Measurements from ENCODE around the gene FOXP1.

Gene FOXP1

GRCh38 chr3:71175691-71176365 lies 407.7 kb downstream of the FOXP1 start:
- Mint-ChIP-seq H3K9me3 (ENCODE audit: low read depth) (no peaks in the 10 kb centered on the region), H3K27me3 (no peaks in the 10 kb centered on the region), H3K4me3 (no peak overlapping the region), H3K27ac (peak overlapping the region; percentile 91), H3K36me3 (peaks cover 21% of the 10 kb centered on the region), H3K4me1 (ENCODE audit: low read depth) (peaks cover 55% of the 10 kb centered on the region)

GRCh38 chr3:71172951-71173350 lies 410.6 kb downstream of the FOXP1 start:
- H3K27ac Mint-ChIP-seq = peak overlapping the region; percentile 91

GRCh38 chr3:71172189-71172588 lies 411.3 kb downstream of the FOXP1 start:
- H3K27me3 Mint-ChIP-seq = no peaks in the 10 kb centered on the region
- H3K4me3 Mint-ChIP-seq = no peak overlapping the region
- H3K9me3 Mint-ChIP-seq (ENCODE audit: low read depth) = no peaks in the 10 kb centered on the region
- peaks cover 74% of the 10 kb centered on the region for H3K4me1 Mint-ChIP-seq (ENCODE audit: low read depth)
- peak overlapping the region; percentile 91 for H3K27ac Mint-ChIP-seq
- peaks cover 16% of the 10 kb centered on the region for H3K36me3 Mint-ChIP-seq

More at GRCh38 chr3:71172951-71173350, 410.6 kb downstream of the FOXP1 start:
- H3K9me3 Mint-ChIP-seq (ENCODE audit: low read depth) = no peaks in the 10 kb centered on the region
- H3K4me3 Mint-ChIP-seq = no peak overlapping the region
- peaks cover 73% of the 10 kb centered on the region for H3K4me1 Mint-ChIP-seq (ENCODE audit: low read depth)
- no peaks in the 10 kb centered on the region for H3K27me3 Mint-ChIP-seq
- H3K36me3 Mint-ChIP-seq = peaks cover 19% of the 10 kb centered on the region

- Mint-ChIP-seq H3K4me1 (ENCODE audit: low read depth) (peaks cover 74% of the 10 kb centered on the region), H3K27ac (peak overlapping the region; percentile 46), H3K4me3 (no peak overlapping the region), H3K27me3 (no peaks in the 10 kb centered on the region), H3K9me3 (ENCODE audit: low read depth) (peaks cover 4% of the 10 kb centered on the region), H3K36me3 (peaks cover 23% of the 10 kb centered on the region)
Measured at GRCh38 chr3:71171247-71171646, 412.3 kb downstream of the FOXP1 start.

GRCh38 chr3:71168880-71169411 lies 414.6 kb downstream of the FOXP1 start:
- Mint-ChIP-seq H3K27ac (peak overlapping the region; percentile 81), H3K27me3 (no peaks in the 10 kb centered on the region), H3K36me3 (peaks cover 29% of the 10 kb centered on the region), H3K4me1 (ENCODE audit: low read depth) (peaks cover 71% of the 10 kb centered on the region), H3K9me3 (ENCODE audit: low read depth) (peaks cover 4% of the 10 kb centered on the region), H3K4me3 (no peak overlapping the region)

- no peaks in the 10 kb centered on the region for H3K27me3 Mint-ChIP-seq
- peak overlapping the region; percentile 81 for H3K27ac Mint-ChIP-seq
- peaks cover 71% of the 10 kb centered on the region for H3K4me1 Mint-ChIP-seq (ENCODE audit: low read depth)
- H3K9me3 Mint-ChIP-seq (ENCODE audit: low read depth) = peaks cover 4% of the 10 kb centered on the region
- H3K4me3 Mint-ChIP-seq = no peak overlapping the region
- peaks cover 24% of the 10 kb centered on the region for H3K36me3 Mint-ChIP-seq
Measured at GRCh38 chr3:71168121-71168721, 415.3 kb downstream of the FOXP1 start.

GRCh38 chr3:71166339-71167240 lies 416.9 kb downstream of the FOXP1 start:
- H3K4me3 Mint-ChIP-seq = no peak overlapping the region
- H3K27me3 Mint-ChIP-seq = no peaks in the 10 kb centered on the region
- H3K36me3 Mint-ChIP-seq = peaks cover 24% of the 10 kb centered on the region
- H3K9me3 Mint-ChIP-seq (ENCODE audit: low read depth) = peaks cover 4% of the 10 kb centered on the region
- peak overlapping the region; percentile 72 for H3K27ac Mint-ChIP-seq
- H3K4me1 Mint-ChIP-seq (ENCODE audit: low read depth) = peaks cover 77% of the 10 kb centered on the region

- H3K27me3 Mint-ChIP-seq = no peaks in the 10 kb centered on the region
- H3K36me3 Mint-ChIP-seq = peaks cover 32% of the 10 kb centered on the region
- H3K4me3 Mint-ChIP-seq = no peak overlapping the region
- H3K27ac Mint-ChIP-seq = peak overlapping the region; percentile 74
- peaks cover 4% of the 10 kb centered on the region for H3K9me3 Mint-ChIP-seq (ENCODE audit: low read depth)
- peaks cover 78% of the 10 kb centered on the region for H3K4me1 Mint-ChIP-seq (ENCODE audit: low read depth)
Measured at GRCh38 chr3:71164881-71165280, 418.6 kb downstream of the FOXP1 start.

GRCh38 chr3:71163198-71163918 lies 420.2 kb downstream of the FOXP1 start:
- H3K9me3 Mint-ChIP-seq (ENCODE audit: low read depth) = peaks cover 4% of the 10 kb centered on the region
- peaks cover 74% of the 10 kb centered on the region for H3K4me1 Mint-ChIP-seq (ENCODE audit: low read depth)
- H3K4me3 Mint-ChIP-seq = no peak overlapping the region
- H3K36me3 Mint-ChIP-seq = peaks cover 35% of the 10 kb centered on the region
- H3K27ac Mint-ChIP-seq = peak overlapping the region; percentile 90
- H3K27me3 Mint-ChIP-seq = no peaks in the 10 kb centered on the region

- H3K36me3 Mint-ChIP-seq = peaks cover 38% of the 10 kb centered on the region
- peak overlapping the region; percentile 90 for H3K27ac Mint-ChIP-seq
- peaks cover 76% of the 10 kb centered on the region for H3K4me1 Mint-ChIP-seq (ENCODE audit: low read depth)
- H3K9me3 Mint-ChIP-seq (ENCODE audit: low read depth) = peaks cover 4% of the 10 kb centered on the region
- no peaks in the 10 kb centered on the region for H3K27me3 Mint-ChIP-seq
- peak overlapping the region; percentile 28 for H3K4me3 Mint-ChIP-seq
Measured at GRCh38 chr3:71162221-71162620, 421.3 kb downstream of the FOXP1 start.

GRCh38 chr3:71160785-71161546 lies 422.6 kb downstream of the FOXP1 start:
- peak overlapping the region; percentile 90 for H3K27ac Mint-ChIP-seq
- peak overlapping the region; percentile 52 for H3K4me3 Mint-ChIP-seq
- no peaks in the 10 kb centered on the region for H3K27me3 Mint-ChIP-seq
- H3K9me3 Mint-ChIP-seq (ENCODE audit: low read depth) = no peaks in the 10 kb centered on the region
- H3K36me3 Mint-ChIP-seq = peaks cover 36% of the 10 kb centered on the region
- H3K4me1 Mint-ChIP-seq (ENCODE audit: low read depth) = peaks cover 86% of the 10 kb centered on the region

- peaks cover 91% of the 10 kb centered on the region for H3K4me1 Mint-ChIP-seq (ENCODE audit: low read depth)
- no peak overlapping the region for H3K4me3 Mint-ChIP-seq
- H3K36me3 Mint-ChIP-seq = peaks cover 29% of the 10 kb centered on the region
- peak overlapping the region; percentile 91 for H3K27ac Mint-ChIP-seq
- H3K27me3 Mint-ChIP-seq = no peaks in the 10 kb centered on the region
- H3K9me3 Mint-ChIP-seq (ENCODE audit: low read depth) = no peaks in the 10 kb centered on the region
Measured at GRCh38 chr3:71156062-71156665, 427.4 kb downstream of the FOXP1 start.

- H3K36me3 Mint-ChIP-seq = peaks cover 24% of the 10 kb centered on the region
- H3K9me3 Mint-ChIP-seq (ENCODE audit: low read depth) = no peaks in the 10 kb centered on the region
- peaks cover 92% of the 10 kb centered on the region for H3K4me1 Mint-ChIP-seq (ENCODE audit: low read depth)
- H3K27ac Mint-ChIP-seq = peak overlapping the region; percentile 91
- H3K4me3 Mint-ChIP-seq = no peak overlapping the region
- no peaks in the 10 kb centered on the region for H3K27me3 Mint-ChIP-seq
Measured at GRCh38 chr3:71154846-71155245, 428.7 kb downstream of the FOXP1 start.
